Omental fat pad (tissue), 4 donors: ENCODE results near the gene POU2F3. TPM values are rescaled to one million over a fixed set of nuclear protein-coding genes. Genes with fewer than 3 reads are reported as not detected.

Experiments
- ATAC-seq: fragments of 150-250 bp; one replicate; pipeline ENCODE4 v1.9.1; 2016; ENCODE audit warnings: mild to moderate bottlenecking, moderate library complexity; ENCODE audit not compliant: low FRiP score
- DNase-seq: peaks from one replicate; pipeline ENCODE4 v3.0.0-alpha.2; 2019; ENCODE audit warnings: low spot score
- CTCF ChIP-seq, 3 donors: fragments of 450-650 bp; IDR thresholded peaks; one replicate each; pipeline ENCODE4 v1.5.1; 2016 to 2017; ENCODE audit warnings: antibody characterized with exemption in 3 of 3, mild to moderate bottlenecking in 3 of 3, moderate library complexity in 2 of 3
- total RNA-seq, 4 donors: library from RNA; depleted of rRNA; stranded (reverse); fragments of >200 nt; gene quantifications; one replicate each; pipeline ENCODE4 v1.1.0, GENCODE V29; 2016

Gene POU2F3
- total RNA-seq, 4 donors from 2014 or later: 0.19 to 0.24 TPM; not detected in 2

GRCh38 chr11:120327311-120327710, 87.4 kb downstream of the POU2F3 start:
- TF ChIP-seq CTCF (IDR thresholded peaks at IDR 0.05): no peak
- ATAC-seq (no peak), DNase-seq (no peak)

- ATAC-seq (no peak), DNase-seq (no peak)
- TF ChIP-seq CTCF (IDR thresholded peaks at IDR 0.05): no peak
These were observed 89.6 kb downstream of the POU2F3 start for GRCh38 chr11:120329556-120329955.

GRCh38 chr11:120330045-120330444, 90.1 kb downstream of the POU2F3 start:
- ATAC-seq: no peak
- DNase-seq: no peak
- no peak for TF ChIP-seq CTCF (IDR thresholded peaks at IDR 0.05)

GRCh38 chr11:120331301-120331996, 91.5 kb downstream of the POU2F3 start:
- ATAC-seq: peak; percentile 10
- TF ChIP-seq CTCF (IDR thresholded peaks at IDR 0.05): no peak
- DNase-seq: no peak

- ATAC-seq (no peak), DNase-seq (no peak)
- TF ChIP-seq CTCF (IDR thresholded peaks at IDR 0.05): no peak
These were observed 93.1 kb downstream of the POU2F3 start for GRCh38 chr11:120332822-120333716.

GRCh38 chr11:120333801-120334200, 93.9 kb downstream of the POU2F3 start:
- ATAC-seq (no peak), DNase-seq (no peak)
- TF ChIP-seq CTCF (IDR thresholded peaks at IDR 0.05): no peak
